Measurements from ENCODE around the gene DNAJC4.
A peak's percentile ranks its signal among the peaks of the same experiment; 100 is the strongest.

DNAJC4 gene, protein sequence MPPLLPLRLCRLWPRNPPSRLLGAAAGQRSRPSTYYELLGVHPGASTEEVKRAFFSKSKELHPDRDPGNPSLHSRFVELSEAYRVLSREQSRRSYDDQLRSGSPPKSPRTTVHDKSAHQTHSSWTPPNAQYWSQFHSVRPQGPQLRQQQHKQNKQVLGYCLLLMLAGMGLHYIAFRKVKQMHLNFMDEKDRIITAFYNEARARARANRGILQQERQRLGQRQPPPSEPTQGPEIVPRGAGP

GRCh38 chr11:64230171-64230984 is at the start of gene DNAJC4:
Gene DNAJC4, plus strand, starts transcription at chr11:64230548. Its CDS starts 307 bp downstream, at chr11:64230855.
- peak within 1 kb of the TSS; percentile 71 for H3K4me3 ChIP-seq (ENCODE audit: low read length)
- no peak for TF ChIP-seq ZNF274 (IDR thresholded peaks at IDR 0.05; ENCODE audit: low read depth, low read length)

DNA sequence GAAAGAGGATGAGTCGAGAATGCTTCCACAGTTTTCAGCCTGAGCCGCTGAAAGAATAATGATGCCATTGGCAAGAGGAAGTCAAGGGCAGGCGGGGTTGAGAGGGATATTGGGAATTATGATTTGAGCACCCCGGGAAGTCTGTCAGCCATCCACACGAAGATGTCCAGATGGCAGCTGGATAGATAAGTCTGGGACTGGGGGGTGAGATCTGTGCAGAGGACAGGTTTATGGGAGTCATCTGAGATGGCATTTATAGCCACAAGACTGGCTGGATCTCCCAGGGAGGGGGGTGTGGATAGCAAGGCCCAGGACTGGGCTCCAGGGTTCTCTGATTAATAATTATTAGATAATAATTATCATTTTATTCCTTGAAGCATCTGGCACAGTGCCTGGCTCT is 49.5 kb upstream of the DNAJC4 start:
- H3K4me3 ChIP-seq (ENCODE audit: low read length) = no peak overlapping the region
- no peak for TF ChIP-seq ZNF274 (IDR thresholded peaks at IDR 0.05; ENCODE audit: low read depth, low read length)

DNA sequence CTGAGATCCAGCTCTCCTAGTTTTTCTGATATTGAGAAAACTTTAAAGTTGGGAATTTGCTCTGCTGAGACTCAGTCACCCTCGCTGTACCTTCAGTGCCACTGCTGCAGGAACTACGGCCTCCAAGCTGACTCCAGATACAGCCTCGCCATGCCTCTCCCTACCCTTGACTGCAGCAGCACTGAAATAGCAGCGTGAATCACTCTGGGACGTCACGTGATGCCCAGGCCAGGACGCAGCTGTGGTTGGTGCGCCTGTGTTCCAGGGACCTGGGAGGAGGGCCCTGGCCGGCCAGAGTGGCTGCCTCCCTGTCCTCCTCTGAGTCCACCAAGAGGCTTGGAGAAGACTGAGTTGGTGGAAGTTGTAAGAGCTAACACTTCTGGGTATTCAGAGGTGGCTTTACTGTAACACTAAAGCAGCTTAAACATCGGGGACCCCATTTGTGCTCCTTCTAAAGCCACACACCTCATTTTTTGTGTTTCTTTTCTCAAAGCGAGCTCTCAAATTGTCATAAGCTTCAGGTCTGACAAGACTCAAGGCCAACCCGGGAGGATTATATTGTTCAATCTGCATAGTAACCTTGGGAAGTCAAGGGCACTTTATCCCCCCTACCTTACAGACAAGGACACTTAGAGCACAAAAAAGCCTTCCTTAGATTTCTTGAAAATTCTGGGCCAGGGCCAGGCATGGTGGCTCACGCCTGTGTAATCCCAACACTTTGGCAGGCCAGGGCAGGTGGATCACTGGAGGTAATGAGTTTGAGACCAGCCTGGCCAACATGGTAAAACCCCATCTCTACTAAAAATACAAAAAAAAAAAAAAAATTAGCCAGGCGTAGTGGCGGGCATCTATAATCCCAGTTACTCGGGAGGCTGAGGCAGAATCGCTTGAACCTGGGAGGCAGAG is 48.6 kb upstream of the DNAJC4 start:
- no peak overlapping the region for H3K4me3 ChIP-seq (ENCODE audit: low read length)
- no peak for TF ChIP-seq ZNF274 (IDR thresholded peaks at IDR 0.05; ENCODE audit: low read depth, low read length)

DNA sequence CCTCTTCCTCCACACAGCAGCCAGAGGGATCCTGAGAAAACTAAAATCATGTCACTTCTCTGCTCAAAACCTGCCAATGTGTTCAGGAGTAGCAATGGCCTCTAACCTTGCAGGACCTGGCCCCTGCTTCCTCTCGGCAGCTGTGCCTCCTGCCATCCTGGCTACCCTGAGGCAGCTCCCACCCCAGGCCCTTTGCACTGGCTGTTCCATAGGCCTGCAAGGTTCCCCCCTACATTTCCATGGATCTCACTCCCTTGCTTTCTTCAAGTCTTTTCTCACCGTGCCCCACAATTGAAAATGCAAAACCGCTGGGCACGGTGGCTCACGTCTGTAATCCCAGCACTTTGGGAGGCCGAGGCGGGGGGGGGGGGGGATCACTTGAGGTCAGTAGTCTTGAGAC is 46.5 kb upstream of the DNAJC4 start:
- no peak overlapping the region; the same call in 1 of the 2 replicates for H3K4me3 ChIP-seq (ENCODE audit: low read length)
- TF ChIP-seq ZNF274 (IDR thresholded peaks at IDR 0.05; ENCODE audit: low read depth, low read length) = no peak

DNA sequence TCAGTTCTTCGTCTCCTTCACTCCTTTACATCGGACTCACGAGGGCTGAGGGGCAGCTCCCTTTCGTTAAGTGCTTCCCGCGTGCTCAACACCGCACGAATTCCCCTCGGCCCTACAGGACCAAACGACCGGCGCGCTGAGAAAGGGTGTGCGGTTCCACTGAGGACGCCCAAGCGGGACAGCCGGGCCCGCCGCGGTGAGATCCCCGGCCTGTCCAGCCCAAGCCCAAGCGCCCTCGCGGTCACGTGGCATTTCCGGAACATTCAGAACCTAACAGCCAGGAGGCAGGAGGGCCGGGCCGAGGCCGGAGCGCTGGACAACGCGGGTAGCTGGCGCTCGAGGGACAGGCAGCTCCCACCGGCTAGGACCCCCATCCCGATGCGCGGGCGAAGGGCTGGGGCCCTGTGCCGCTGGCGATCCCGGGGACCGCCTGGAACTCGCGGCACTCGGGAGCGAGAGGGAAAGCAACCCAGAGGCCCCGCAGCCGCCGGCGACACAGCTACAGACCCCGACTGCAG is 45.1 kb upstream of the DNAJC4 start:
- no peak for TF ChIP-seq ZNF274 (IDR thresholded peaks at IDR 0.05; ENCODE audit: low read depth, low read length)
- peak overlapping the region; percentile 78 for H3K4me3 ChIP-seq (ENCODE audit: low read length)

- no peak for TF ChIP-seq ZNF274 (IDR thresholded peaks at IDR 0.05; ENCODE audit: low read depth, low read length)
- H3K4me3 ChIP-seq (ENCODE audit: low read length) = peak within 1 kb of the TSS; percentile 78
Measured at GRCh38 chr11:64185693-64186491, 44.5 kb upstream of the DNAJC4 start, which contains the start of gene STIP1. Gene STIP1, plus strand, starts transcription at chr11:64186171. Its CDS starts 91 bp downstream, at chr11:64186262.

- H3K4me3 ChIP-seq (ENCODE audit: low read length) = no peak overlapping the region
- TF ChIP-seq ZNF274 (IDR thresholded peaks at IDR 0.05; ENCODE audit: low read depth, low read length) = no peak
Measured at GRCh38 chr11:64186492-64187165, 43.7 kb upstream of the DNAJC4 start.

GRCh38 chr11:64192434-64192833 is 37.9 kb upstream of the DNAJC4 start:
- H3K4me3 ChIP-seq (ENCODE audit: low read length) = no peak overlapping the region
- no peak for TF ChIP-seq ZNF274 (IDR thresholded peaks at IDR 0.05; ENCODE audit: low read depth, low read length)

- no peak for TF ChIP-seq ZNF274 (IDR thresholded peaks at IDR 0.05; ENCODE audit: low read depth, low read length)
- H3K4me3 ChIP-seq (ENCODE audit: low read length) = no peak overlapping the region
Measured at GRCh38 chr11:64196626-64197025, 33.7 kb upstream of the DNAJC4 start.

- no peak for TF ChIP-seq ZNF274 (IDR thresholded peaks at IDR 0.05; ENCODE audit: low read depth, low read length)
- no peak overlapping the region for H3K4me3 ChIP-seq (ENCODE audit: low read length)
Measured at GRCh38 chr11:64198511-64198910, 31.8 kb upstream of the DNAJC4 start.

- H3K4me3 ChIP-seq (ENCODE audit: low read length) = no peak overlapping the region
- no peak for TF ChIP-seq ZNF274 (IDR thresholded peaks at IDR 0.05; ENCODE audit: low read depth, low read length)
Measured at GRCh38 chr11:64201543-64201942, 28.8 kb upstream of the DNAJC4 start.

- no peak for TF ChIP-seq ZNF274 (IDR thresholded peaks at IDR 0.05; ENCODE audit: low read depth, low read length)
Measured at GRCh38 chr11:64202992-64203391, 27.4 kb upstream of the DNAJC4 start.

More at GRCh38 chr11:64202992-64203391, 27.4 kb upstream of the DNAJC4 start:
- no peak overlapping the region for H3K4me3 ChIP-seq (ENCODE audit: low read length)

Data from GM08714 (cell line).